GM12878 (cell line): ENCODE results near the gene ROM1. TPM values are rescaled to one million over a fixed set of nuclear protein-coding genes. Genes with fewer than 3 reads are reported as not detected.

ENCODE experiments used
- CBX5 ChIP-seq: sonication (generic); IDR thresholded peaks from 2 replicates; pipeline ENCODE4 v1.6.1; 2016; ENCODE audit warnings: low read depth, moderate library complexity, mild to moderate bottlenecking, inconsistent platforms
- CEBPB ChIP-seq, 2 experiments: fragments of 150-350 bp in 1 of 2; IDR thresholded peaks; 2 replicates each; pipeline ENCODE4 v1.6.1; 2012 to 2014; ENCODE audit warnings: low read depth in 2 of 2, low read length in 2 of 2, borderline replicate concordance in 1 of 2, inconsistent platforms in 1 of 2
- CHD4 ChIP-seq: fragments of 200-600 bp; sonication (generic); IDR thresholded peaks from 2 replicates; pipeline ENCODE4 v1.6.1; 2016; ENCODE audit warnings: mild to moderate bottlenecking
- DPF2 ChIP-seq: fragments of 450-650 bp; IDR thresholded peaks from 2 replicates; pipeline ENCODE4 v1.6.1; 2017; ENCODE audit warnings: mild to moderate bottlenecking
- EED ChIP-seq: sonication (generic); IDR thresholded peaks from 2 replicates; pipeline ENCODE4 v1.6.1; 2016; ENCODE audit warnings: antibody characterized with exemption, low read depth
- HCFC1 ChIP-seq: fragments of 150-350 bp; IDR thresholded peaks from 2 replicates; pipeline ENCODE4 v1.6.1; 2014; ENCODE audit warnings: low read length
- IKZF1 ChIP-seq: fragments of 450-650 bp; conservative IDR thresholded peaks from 2 replicates; pipeline ENCODE4 v1.6.1; 2017; ENCODE audit warnings: antibody characterized with exemption, mild to moderate bottlenecking
- IKZF2 ChIP-seq, 2 experiments: fragments of 450-650 bp; IDR thresholded peaks; 2 replicates each; pipeline ENCODE4 v1.6.1; 2017; ENCODE audit warnings: mild to moderate bottlenecking in 2 of 2, moderate library complexity in 2 of 2
- KDM1A ChIP-seq: fragments of 200-600 bp; sonication (generic); IDR thresholded peaks from 2 replicates; pipeline ENCODE4 v1.6.1; 2016; ENCODE audit warnings: borderline replicate concordance
- KLF5 ChIP-seq: fragments of 450-650 bp; IDR thresholded peaks from 2 replicates; pipeline ENCODE4 v1.6.1; 2014; ENCODE audit warnings: mild to moderate bottlenecking; ENCODE audit not compliant: partially characterized antibody
- MEF2A ChIP-seq: IDR thresholded peaks from 2 replicates; pipeline ENCODE4 v1.6.1; 2011; ENCODE audit warnings: low read depth, mild to moderate bottlenecking, low read length, moderate library complexity; ENCODE audit not compliant: insufficient read depth
- NFYA ChIP-seq: IDR thresholded peaks from 2 replicates; pipeline ENCODE4 v1.6.1; 2011; ENCODE audit warnings: low read depth, mild to moderate bottlenecking, low read length, improper control_type of control experiment, borderline replicate concordance
- NRF1 ChIP-seq: conservative IDR thresholded peaks from 2 replicates; pipeline ENCODE4 v1.6.1; 2011; ENCODE audit warnings: mild to moderate bottlenecking, low read depth, low read length, improper control_type of control experiment
- POLR2A ChIP-seq: IDR thresholded peaks from 2 replicates; pipeline ENCODE4 v1.6.1; 2011; ENCODE audit warnings: low read depth, mild to moderate bottlenecking, low read length
- RAD21 ChIP-seq: IDR thresholded peaks from 2 replicates; pipeline ENCODE4 v1.6.1; 2011; ENCODE audit warnings: mild to moderate bottlenecking, low read depth, low read length, moderate library complexity; ENCODE audit not compliant: insufficient read depth
- SIN3A ChIP-seq: IDR thresholded peaks from 2 replicates; pipeline ENCODE4 v1.6.1; 2012; ENCODE audit warnings: low read depth, low read length, improper control_type of control experiment
- SMAD1 ChIP-seq: fragments of 450-650 bp; IDR thresholded peaks from 2 replicates; pipeline ENCODE4 v1.6.1; 2018; ENCODE audit warnings: mild to moderate bottlenecking, low read depth; ENCODE audit not compliant: partially characterized antibody
- SUPT20H ChIP-seq: IDR thresholded peaks from 2 replicates; pipeline ENCODE4 v1.6.1; 2011; ENCODE audit warnings: low read depth, mild to moderate bottlenecking, low read length, moderate library complexity, borderline replicate concordance; ENCODE audit not compliant: control insufficient read depth
- TCF12 ChIP-seq: IDR thresholded peaks from 2 replicates; pipeline ENCODE4 v1.6.1; 2011; ENCODE audit warnings: low read depth, mild to moderate bottlenecking, low read length
- YBX1 ChIP-seq: fragments of 450-650 bp; IDR thresholded peaks from 2 replicates; pipeline ENCODE4 v1.6.1; 2016; ENCODE audit warnings: antibody characterized with exemption
- YY1 ChIP-seq: IDR thresholded peaks from 2 replicates; pipeline ENCODE4 v1.6.1; 2011; ENCODE audit warnings: low read depth, mild to moderate bottlenecking, low read length
- ZNF274 ChIP-seq: IDR thresholded peaks from one replicate; pipeline ENCODE4 v1.8.0; 2011; ENCODE audit not compliant: insufficient read length, insufficient read depth
- ZZZ3 ChIP-seq: IDR thresholded peaks from 2 replicates; pipeline ENCODE4 v1.6.1; 2011; ENCODE audit warnings: low read depth; ENCODE audit not compliant: control insufficient read depth, insufficient read length
- polyA plus RNA-seq, 11 experiments: library from polyadenylated mRNA; depleted of rRNA in 4 of 11; unstranded in 6 of 11; stranded (reverse) in 5 of 11; fragments of >200 nt; fragmentation: Nextera tagmentation in 4 of 11; fragmentation: Illumina TruSeq in 1 of 11; extraction: Ambion mirVana in 4 of 11; extraction: Trizol in 1 of 11; gene quantifications; 1 replicate in 1 of 11; 2 replicates in 10 of 11; pipeline versions ENCODE4 v1.2.1 to v1.2.3, GENCODE V29; 2011 to 2016; ENCODE audit warnings: inconsistent platforms in 2 of 11, missing spikeins in 2 of 11, low read depth in 1 of 11
- total RNA-seq, 4 experiments: library from RNA; depleted of rRNA in 3 of 4; stranded (reverse); fragments of >200 nt in 3 of 4; fragmentation: Illumina TruSeq in 1 of 4; extraction: Trizol in 1 of 4; gene quantifications; 2 replicates each; pipeline versions ENCODE4 v1.2.1 to v1.2.3, GENCODE V29; 2013 to 2021
- TF ChIP-seq, protein P1 (sequence below): fragments of 450-650 bp; IDR thresholded peaks from 2 replicates; pipeline ENCODE4 v1.6.1; 2017; ENCODE audit warnings: mild to moderate bottlenecking, low read depth, inconsistent platforms; ENCODE audit not compliant: poor library complexity, severe bottlenecking
- TF ChIP-seq, protein P2 (sequence below): fragments of 450-650 bp; IDR thresholded peaks from 2 replicates; pipeline ENCODE4 v1.6.1; 2017; ENCODE audit warnings: low read depth, mild to moderate bottlenecking, moderate library complexity
- TF ChIP-seq, protein P3 (sequence below): fragments of 450-650 bp; IDR thresholded peaks from 2 replicates; pipeline ENCODE4 v1.6.1; 2017; ENCODE audit warnings: antibody characterized with exemption, mild to moderate bottlenecking, moderate library complexity

Gene ROM1
- total and polyA plus RNA-seq, 10 of the 15 experiments (the other 5 are each of a cell fraction or from before 2014, with no cell fraction given): 0.42 to 3.0 (median 1.1) TPM

DNA sequence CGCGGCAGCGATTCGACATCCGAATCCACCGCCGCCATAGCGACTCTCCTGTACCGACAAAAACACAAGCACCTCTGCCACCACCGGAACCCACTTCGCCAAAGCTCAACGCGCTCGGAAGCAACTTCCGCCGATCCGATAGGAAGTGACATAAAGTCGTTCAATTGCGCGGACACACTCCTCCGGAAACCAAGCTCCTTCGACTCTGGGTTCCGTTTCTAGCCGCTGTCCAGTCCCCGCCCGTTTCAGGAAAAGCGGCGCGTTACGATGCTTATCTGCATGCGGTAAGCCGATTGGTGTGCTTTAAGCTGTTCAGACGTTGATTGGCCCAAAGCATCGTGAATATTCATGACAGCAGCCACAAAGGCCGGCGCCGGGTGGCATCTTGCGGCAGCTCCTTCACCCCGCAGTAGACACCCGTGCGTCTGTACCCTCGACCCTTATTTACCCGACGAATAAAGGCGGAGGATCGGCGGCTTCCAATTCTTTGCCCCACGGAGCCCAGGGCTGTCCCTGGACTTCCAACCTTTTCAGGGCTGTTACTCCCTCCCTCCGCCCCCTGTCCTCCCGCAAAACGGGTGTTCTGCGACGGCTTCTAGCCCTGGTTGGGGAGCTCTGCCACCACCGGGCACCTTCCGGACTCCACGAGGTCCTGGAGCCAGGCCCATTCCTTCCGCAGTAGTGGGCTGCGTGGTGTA is 21.5 kb upstream of the ROM1 start, which contains the start of gene TUT1 (continued):
- TF ChIP-seq SMAD1 (peak; percentile 89), RAD21 (no peak), YBX1 (no peak), CHD4 (no peak), YY1 (peak; percentile 92), IKZF2 (IDR thresholded peaks at IDR 0.05) (peak; percentile 35 to 58; a peak in 1 of 4 replicates), NRF1 (no peak), KLF5 (peak; percentile 68), MEF2A (peak; percentile 67; the same call in 1 of the 2 replicates), NFYA (no peak), IKZF1 (peak; percentile 89), CEBPB (IDR thresholded peaks at IDR 0.05; ENCODE audit: borderline replicate concordance in 1 of 2, low read depth in 2 of 2, low read length in 2 of 2) (no peak), TCF12 (peak; percentile 62; the same call in 1 of the 2 replicates), POLR2A (peak; percentile 97), ZNF274 (no peak), EED (no peak), CBX5 (0 out of 2 replicates have a peak, but pooled peaks have one; percentile 80), ZZZ3 (no peak), SIN3A (peak; percentile 85; the same call in 1 of the 2 replicates), DPF2 (no peak), HCFC1 (peak; percentile 92), SUPT20H (no peak), KDM1A (no peak)
- TF ChIP-seq, protein P1, sequence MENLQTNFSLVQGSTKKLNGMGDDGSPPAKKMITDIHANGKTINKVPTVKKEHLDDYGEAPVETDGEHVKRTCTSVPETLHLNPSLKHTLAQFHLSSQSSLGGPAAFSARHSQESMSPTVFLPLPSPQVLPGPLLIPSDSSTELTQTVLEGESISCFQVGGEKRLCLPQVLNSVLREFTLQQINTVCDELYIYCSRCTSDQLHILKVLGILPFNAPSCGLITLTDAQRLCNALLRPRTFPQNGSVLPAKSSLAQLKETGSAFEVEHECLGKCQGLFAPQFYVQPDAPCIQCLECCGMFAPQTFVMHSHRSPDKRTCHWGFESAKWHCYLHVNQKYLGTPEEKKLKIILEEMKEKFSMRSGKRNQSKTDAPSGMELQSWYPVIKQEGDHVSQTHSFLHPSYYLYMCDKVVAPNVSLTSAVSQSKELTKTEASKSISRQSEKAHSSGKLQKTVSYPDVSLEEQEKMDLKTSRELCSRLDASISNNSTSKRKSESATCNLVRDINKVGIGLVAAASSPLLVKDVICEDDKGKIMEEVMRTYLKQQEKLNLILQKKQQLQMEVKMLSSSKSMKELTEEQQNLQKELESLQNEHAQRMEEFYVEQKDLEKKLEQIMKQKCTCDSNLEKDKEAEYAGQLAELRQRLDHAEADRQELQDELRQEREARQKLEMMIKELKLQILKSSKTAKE: peak; percentile 76
- TF ChIP-seq, protein P2, sequence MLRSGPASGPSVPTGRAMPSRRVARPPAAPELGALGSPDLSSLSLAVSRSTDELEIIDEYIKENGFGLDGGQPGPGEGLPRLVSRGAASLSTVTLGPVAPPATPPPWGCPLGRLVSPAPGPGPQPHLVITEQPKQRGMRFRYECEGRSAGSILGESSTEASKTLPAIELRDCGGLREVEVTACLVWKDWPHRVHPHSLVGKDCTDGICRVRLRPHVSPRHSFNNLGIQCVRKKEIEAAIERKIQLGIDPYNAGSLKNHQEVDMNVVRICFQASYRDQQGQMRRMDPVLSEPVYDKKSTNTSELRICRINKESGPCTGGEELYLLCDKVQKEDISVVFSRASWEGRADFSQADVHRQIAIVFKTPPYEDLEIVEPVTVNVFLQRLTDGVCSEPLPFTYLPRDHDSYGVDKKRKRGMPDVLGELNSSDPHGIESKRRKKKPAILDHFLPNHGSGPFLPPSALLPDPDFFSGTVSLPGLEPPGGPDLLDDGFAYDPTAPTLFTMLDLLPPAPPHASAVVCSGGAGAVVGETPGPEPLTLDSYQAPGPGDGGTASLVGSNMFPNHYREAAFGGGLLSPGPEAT: peak; percentile 95
- TF ChIP-seq, protein P3, sequence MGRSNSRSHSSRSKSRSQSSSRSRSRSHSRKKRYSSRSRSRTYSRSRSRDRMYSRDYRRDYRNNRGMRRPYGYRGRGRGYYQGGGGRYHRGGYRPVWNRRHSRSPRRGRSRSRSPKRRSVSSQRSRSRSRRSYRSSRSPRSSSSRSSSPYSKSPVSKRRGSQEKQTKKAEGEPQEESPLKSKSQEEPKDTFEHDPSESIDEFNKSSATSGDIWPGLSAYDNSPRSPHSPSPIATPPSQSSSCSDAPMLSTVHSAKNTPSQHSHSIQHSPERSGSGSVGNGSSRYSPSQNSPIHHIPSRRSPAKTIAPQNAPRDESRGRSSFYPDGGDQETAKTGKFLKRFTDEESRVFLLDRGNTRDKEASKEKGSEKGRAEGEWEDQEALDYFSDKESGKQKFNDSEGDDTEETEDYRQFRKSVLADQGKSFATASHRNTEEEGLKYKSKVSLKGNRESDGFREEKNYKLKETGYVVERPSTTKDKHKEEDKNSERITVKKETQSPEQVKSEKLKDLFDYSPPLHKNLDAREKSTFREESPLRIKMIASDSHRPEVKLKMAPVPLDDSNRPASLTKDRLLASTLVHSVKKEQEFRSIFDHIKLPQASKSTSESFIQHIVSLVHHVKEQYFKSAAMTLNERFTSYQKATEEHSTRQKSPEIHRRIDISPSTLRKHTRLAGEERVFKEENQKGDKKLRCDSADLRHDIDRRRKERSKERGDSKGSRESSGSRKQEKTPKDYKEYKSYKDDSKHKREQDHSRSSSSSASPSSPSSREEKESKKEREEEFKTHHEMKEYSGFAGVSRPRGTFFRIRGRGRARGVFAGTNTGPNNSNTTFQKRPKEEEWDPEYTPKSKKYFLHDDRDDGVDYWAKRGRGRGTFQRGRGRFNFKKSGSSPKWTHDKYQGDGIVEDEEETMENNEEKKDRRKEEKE: no peak
